Subcutaneous abdominal adipose tissue (tissue), 5 donors: ENCODE measurements around the gene RIN3.
A peak's percentile ranks its signal among the peaks of the same experiment; 100 is the strongest.

ENCODE experiments used
- H3K27ac ChIP-seq: one replicate; pipeline ENCODE4 v1.7.0; 2013; ENCODE audit warnings: low read depth, mild to moderate bottlenecking, inconsistent platforms, low read length, moderate library complexity
- H3K27me3 ChIP-seq, 5 donors: one replicate each; pipeline ENCODE4 v1.7.0; 2013; ENCODE audit warnings: low read length in 5 of 5, inconsistent platforms in 1 of 5; ENCODE audit not compliant: control insufficient read depth in 5 of 5, insufficient read depth in 4 of 5
- H3K36me3 ChIP-seq, 5 donors: one replicate each; pipeline ENCODE4 v1.7.0; 2013; ENCODE audit warnings: low read length in 5 of 5; ENCODE audit not compliant: control insufficient read depth in 5 of 5, insufficient read depth in 5 of 5
- H3K4me1 ChIP-seq, 5 donors: one replicate each; pipeline ENCODE4 v1.7.0; 2013; ENCODE audit warnings: low read length in 5 of 5, mild to moderate bottlenecking in 3 of 5, moderate library complexity in 1 of 5; ENCODE audit not compliant: control insufficient read depth in 5 of 5, insufficient read depth in 5 of 5
- H3K4me3 ChIP-seq, 5 donors: one replicate each; pipeline ENCODE4 v1.7.0; 2013; ENCODE audit warnings: low read length in 5 of 5, low read depth in 1 of 5
- H3K9ac ChIP-seq, 5 donors: one replicate each; pipeline ENCODE4 v1.7.0; 2013; ENCODE audit warnings: low read length in 5 of 5, mild to moderate bottlenecking in 4 of 5, moderate library complexity in 3 of 5
- H3K9me3 ChIP-seq, 5 donors: one replicate each; pipeline ENCODE4 v1.7.0; 2013; ENCODE audit warnings: low read length in 5 of 5; ENCODE audit not compliant: control insufficient read depth in 5 of 5
- donor health status: healthy.
- donor health status: healthy.
- donor health status: healthy.
- donor health status: healthy.
- donor health status: healthy.

RIN3 gene

GRCh38 chr14:92581206-92581605 is 67.6 kb downstream of the RIN3 start:
- Histone ChIP-seq H3K9me3 (no peaks in the 10 kb centered on the region), H3K4me3 (no peak overlapping the region), H3K36me3 (peaks cover 0 to 53% (median 37%) of the 10 kb centered on the region in 5 donors), H3K4me1 (peaks cover 0 to 10% (median 7%) of the 10 kb centered on the region in 5 donors), H3K27ac (no peak overlapping the region), H3K9ac (no peak overlapping the region), H3K27me3 (no peaks in the 10 kb centered on the region)

DNA sequence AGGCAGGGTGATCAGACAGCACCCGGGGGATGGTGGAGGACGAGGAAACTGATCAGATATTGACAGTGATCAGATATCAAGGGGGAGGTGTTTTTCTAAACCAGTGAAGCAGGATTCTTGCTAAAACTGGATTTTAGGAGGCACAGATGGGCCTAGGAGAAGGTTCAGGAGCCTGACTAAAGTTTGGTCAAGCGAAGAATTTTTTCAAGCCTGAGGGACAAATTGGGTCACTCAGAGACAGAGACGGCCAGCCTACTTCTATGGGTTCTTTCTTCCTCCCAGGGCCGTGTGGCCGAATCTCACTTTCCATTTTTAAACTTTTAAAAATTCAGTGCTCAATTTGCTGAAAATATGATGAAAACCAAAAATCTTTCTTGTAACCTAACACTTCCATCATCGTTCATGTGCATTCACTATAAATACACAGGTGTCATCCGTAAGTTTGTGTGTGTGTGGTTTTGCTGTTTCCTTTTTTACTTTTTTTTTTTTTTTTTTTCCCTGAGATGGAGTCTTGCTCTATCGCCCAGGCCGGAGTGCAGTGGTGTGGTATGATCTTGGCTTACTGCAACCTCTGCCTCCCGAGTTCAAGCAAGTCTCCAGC is 68.5 kb downstream of the RIN3 start:
- H3K36me3 ChIP-seq = peaks cover 0 to 47% (median 32%) of the 10 kb centered on the region in 5 donors
- H3K4me1 ChIP-seq = peaks cover 0 to 17% (median 7%) of the 10 kb centered on the region in 5 donors
- H3K27ac ChIP-seq = no peak overlapping the region
- no peak overlapping the region for H3K9ac ChIP-seq
- H3K9me3 ChIP-seq = no peaks in the 10 kb centered on the region
- no peak overlapping the region for H3K4me3 ChIP-seq
- H3K27me3 ChIP-seq = no peaks in the 10 kb centered on the region

- Histone ChIP-seq H3K4me1 (peaks cover 0 to 23% (median 7%) of the 10 kb centered on the region in 5 donors), H3K9me3 (no peaks in the 10 kb centered on the region), H3K27me3 (no peaks in the 10 kb centered on the region), H3K9ac (no peak overlapping the region), H3K4me3 (no peak overlapping the region), H3K36me3 (peaks cover 0 to 39% (median 24%) of the 10 kb centered on the region in 5 donors), H3K27ac (no peak overlapping the region)
These were observed 69.3 kb downstream of the RIN3 start for GRCh38 chr14:92582706-92583452.

- Histone ChIP-seq H3K27ac (no peak overlapping the region), H3K4me3 (no peak overlapping the region), H3K36me3 (peaks cover 0 to 30% (median 20%) of the 10 kb centered on the region in 5 donors), H3K9ac (no peak overlapping the region), H3K4me1 (peaks cover 0 to 23% (median 7%) of the 10 kb centered on the region in 5 donors), H3K27me3 (no peaks in the 10 kb centered on the region), H3K9me3 (no peaks in the 10 kb centered on the region)
These were observed 70.6 kb downstream of the RIN3 start for GRCh38 chr14:92584220-92584619.

DNA sequence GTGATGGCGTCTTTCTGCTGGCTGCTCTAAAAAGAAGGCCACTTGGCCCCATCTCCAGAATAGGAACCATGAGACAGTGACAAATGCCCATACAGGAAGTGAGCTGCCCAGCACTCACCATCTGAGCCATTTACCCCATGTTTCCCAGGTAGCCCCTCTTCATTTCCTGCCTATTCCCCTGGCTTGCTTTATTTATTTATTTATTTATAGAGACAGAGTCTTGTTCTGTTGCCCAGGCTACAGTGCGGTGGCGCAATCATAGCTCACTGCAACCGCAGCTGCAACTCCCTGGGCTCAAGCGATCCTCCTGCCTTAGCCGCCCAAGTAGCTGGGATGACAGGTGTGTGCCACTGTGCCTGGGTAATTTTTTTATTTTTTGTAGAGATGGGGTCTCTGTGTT is 71.2 kb downstream of the RIN3 start:
- no peak overlapping the region for H3K27ac ChIP-seq
- H3K9me3 ChIP-seq = no peaks in the 10 kb centered on the region
- no peak overlapping the region for H3K4me3 ChIP-seq
- H3K4me1 ChIP-seq = peaks cover 0 to 23% (median 7%) of the 10 kb centered on the region in 5 donors
- H3K9ac ChIP-seq = no peak overlapping the region
- peaks cover 0 to 28% (median 15%) of the 10 kb centered on the region in 5 donors for H3K36me3 ChIP-seq
- H3K27me3 ChIP-seq = no peaks in the 10 kb centered on the region

GRCh38 chr14:92585981-92586937 is 72.7 kb downstream of the RIN3 start:
- H3K4me1 ChIP-seq = peaks cover 0 to 23% (median 7%) of the 10 kb centered on the region in 5 donors
- no peak overlapping the region for H3K9ac ChIP-seq
- peak overlapping the region; percentile 22 for H3K27ac ChIP-seq
- no peaks in the 10 kb centered on the region for H3K9me3 ChIP-seq
- H3K4me3 ChIP-seq = no peak overlapping the region
- no peaks in the 10 kb centered on the region for H3K27me3 ChIP-seq
- H3K36me3 ChIP-seq = peaks cover 0 to 20% (median 9%) of the 10 kb centered on the region in 5 donors

DNA sequence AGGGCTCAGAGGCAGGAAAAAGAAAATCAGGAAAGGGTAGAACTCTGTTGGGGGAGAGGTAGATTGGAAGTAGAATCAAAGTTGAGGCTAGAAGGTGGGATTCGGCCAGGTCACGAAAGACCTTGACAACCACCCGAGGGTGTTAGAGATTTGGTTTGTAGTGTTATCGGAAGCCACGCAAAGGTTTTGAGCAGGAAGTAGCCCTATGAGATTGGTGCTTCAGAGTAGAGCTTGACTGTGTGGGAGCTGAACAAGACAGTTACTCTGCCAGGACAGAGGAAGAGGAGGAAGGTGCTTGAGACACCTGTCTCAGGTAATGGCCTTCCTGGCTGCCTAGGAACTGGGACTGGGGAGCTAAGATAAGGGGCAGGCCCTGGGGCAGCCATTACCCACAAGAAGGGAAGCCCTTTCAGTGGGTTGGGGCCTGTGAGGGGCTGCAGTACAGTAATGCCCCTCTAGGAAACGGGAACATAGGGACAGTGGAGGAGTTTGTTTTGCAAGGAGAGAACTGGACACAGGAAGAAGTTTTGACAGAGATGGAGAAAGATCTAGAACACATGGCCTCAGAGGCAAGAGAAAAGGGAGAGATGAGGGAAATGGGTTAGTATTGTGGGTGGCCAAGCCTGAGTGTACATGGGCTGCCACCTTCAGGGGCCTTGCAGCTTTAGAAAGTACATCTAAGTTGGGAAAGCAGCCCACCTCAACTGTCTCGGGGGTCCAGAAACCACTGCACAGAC is 73.5 kb downstream of the RIN3 start:
- peak overlapping the region; percentile 22 for H3K27ac ChIP-seq
- H3K4me1 ChIP-seq = peaks cover 0 to 23% (median 7%) of the 10 kb centered on the region in 5 donors
- no peaks in the 10 kb centered on the region for H3K9me3 ChIP-seq
- no peak overlapping the region for H3K9ac ChIP-seq
- no peak overlapping the region for H3K4me3 ChIP-seq
- no peaks in the 10 kb centered on the region for H3K27me3 ChIP-seq
- peaks cover 0 to 19% (median 7%) of the 10 kb centered on the region in 5 donors for H3K36me3 ChIP-seq

DNA sequence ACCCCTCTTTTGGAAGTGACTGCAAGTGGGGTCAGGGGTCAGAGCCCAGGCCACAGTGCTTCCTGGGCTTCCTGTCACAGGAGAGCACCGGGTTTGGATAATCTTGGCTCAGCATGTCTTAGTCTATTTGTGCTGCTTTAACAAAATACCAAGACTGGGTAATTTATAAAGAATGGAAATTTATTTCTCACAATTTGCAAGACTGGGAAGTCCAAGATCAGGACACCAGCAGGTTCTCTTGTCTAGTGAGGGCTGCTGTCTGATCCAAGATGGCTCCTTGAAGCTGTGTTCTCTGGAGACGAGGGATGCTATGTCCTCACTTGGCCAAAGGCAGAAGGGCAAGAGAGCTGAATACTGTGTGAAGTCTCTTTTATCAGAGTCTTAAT is 74.1 kb downstream of the RIN3 start:
- H3K27ac ChIP-seq = no peak overlapping the region

DNA sequence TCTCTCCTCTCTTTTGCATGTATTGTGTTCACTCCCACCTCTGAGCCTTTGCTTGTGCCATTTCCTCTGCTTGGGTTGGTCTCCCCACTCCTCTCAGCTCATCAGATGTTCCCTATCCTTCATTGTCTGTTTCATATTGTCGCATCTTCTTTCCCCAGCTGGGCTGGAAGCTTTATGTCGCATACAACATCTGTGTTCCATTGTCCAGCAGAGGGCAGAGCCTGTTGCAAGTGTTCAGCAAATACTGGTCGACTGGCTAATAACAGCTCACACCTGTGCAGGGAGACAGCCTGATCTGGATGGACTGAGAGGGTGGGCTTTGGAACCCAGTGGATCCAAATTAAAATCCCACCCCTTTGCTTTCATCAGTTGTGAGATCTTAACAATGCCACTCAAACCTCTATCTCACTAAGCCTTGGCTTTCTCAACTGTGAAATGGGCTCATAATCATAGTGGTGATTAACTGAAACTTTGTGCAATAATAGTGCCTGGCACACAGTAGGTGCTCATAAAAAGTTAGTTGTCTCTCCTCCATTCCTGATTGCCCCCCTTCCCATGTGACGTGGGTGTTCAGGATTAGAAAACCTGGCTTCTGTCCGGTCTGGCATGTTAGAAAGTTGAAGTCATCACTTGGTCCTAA is 75.8 kb downstream of the RIN3 start:
- Histone ChIP-seq H3K4me1 (peaks cover 0 to 23% (median 7%) of the 10 kb centered on the region in 5 donors), H3K4me3 (no peak overlapping the region), H3K36me3 (peaks cover 0 to 9% (median 0%) of the 10 kb centered on the region in 5 donors), H3K9me3 (no peaks in the 10 kb centered on the region), H3K27me3 (no peaks in the 10 kb centered on the region), H3K27ac (no peak overlapping the region), H3K9ac (no peak overlapping the region)

More for the DNA sequence above, 74.1 kb downstream of the RIN3 start:
- no peak overlapping the region for H3K9ac ChIP-seq
- no peaks in the 10 kb centered on the region for H3K9me3 ChIP-seq
- H3K4me3 ChIP-seq = no peak overlapping the region
- H3K36me3 ChIP-seq = peaks cover 0 to 18% (median 4%) of the 10 kb centered on the region in 5 donors
- H3K27me3 ChIP-seq = no peaks in the 10 kb centered on the region
- peaks cover 0 to 23% (median 7%) of the 10 kb centered on the region in 5 donors for H3K4me1 ChIP-seq
